Measurements from ENCODE around the gene UGT2A3. TPM values are rescaled to one million over a fixed set of nuclear protein-coding genes. Genes with fewer than 3 reads are reported as not detected.
A peak's percentile ranks its signal among the peaks of the same experiment; 100 is the strongest.
"Not testable (repeated sequence)": the region's sequence is repeated elsewhere in the genome, so short reads cannot be mapped to it uniquely, and the experiment has no call there.

The UGT2A3 gene
- polyA plus RNA-seq, 3 donors = 56.1 to 117 (median 78.3) TPM

GRCh38 chr4:68948044-68948743 lies 3.4 kb downstream of the UGT2A3 start:
- DNase-seq (ENCODE audit: extremely low read depth in 1 of 11, low read depth in 9 of 11, low spot score in 4 of 11) = no peak

DNA sequence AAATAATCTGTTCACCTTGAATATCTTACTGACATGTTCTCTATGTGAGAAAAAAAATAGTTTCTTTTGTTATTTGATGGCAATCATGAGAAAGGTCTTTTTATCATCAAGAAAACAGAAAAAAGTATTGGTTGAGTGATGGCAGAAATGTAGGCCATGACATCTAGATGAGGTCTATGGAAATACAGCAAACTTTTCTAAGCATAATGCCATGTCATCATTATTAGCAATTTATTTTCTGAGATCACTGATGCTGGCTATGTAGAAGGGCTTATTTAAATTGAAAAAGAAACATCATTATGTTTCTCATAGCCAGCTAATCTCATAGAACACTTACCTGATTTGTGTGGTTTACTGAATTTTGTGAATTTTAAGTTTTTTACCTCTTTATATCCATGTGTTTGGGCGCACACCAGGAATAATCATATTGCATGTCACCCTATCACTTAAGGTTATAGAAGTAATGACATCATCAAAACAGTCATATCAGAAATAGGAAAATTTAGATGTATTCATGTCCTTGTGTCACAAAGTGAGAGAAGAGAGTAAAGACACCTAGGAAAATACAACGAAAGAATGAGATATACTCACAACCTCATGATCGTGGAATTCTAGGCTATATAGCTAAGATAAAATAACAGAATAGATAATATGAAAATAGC lies 22.4 kb downstream of the UGT2A3 start:
- no peak for DNase-seq (ENCODE audit: extremely low read depth in 1 of 11, low read depth in 9 of 11, low spot score in 4 of 11)

- no peak for DNase-seq (ENCODE audit: extremely low read depth in 1 of 11, low read depth in 9 of 11, low spot score in 4 of 11)
These were observed 24.4 kb downstream of the UGT2A3 start for GRCh38 chr4:68927165-68927564.

DNA sequence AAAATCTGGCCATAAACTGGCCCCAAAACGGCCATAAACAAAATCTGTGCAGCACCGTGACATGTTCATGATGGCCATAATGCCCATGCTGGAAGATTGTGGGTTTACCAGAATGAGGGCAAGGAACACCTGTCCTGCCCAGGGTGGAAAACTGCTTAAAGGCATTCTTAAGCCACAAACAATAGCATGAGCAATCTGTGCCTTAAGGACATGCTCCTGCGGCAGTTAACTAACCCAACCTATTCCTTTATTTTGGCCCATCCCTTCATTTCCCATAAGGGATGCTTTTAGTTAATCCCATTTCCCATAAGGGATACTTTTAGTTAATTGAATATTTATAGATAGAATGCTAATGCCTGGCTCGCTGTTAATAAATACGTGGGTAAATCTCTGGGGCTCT lies 29.4 kb downstream of the UGT2A3 start:
- not testable (repeated sequence) for DNase-seq (ENCODE audit: extremely low read depth in 1 of 11, low read depth in 9 of 11, low spot score in 4 of 11)

DNA sequence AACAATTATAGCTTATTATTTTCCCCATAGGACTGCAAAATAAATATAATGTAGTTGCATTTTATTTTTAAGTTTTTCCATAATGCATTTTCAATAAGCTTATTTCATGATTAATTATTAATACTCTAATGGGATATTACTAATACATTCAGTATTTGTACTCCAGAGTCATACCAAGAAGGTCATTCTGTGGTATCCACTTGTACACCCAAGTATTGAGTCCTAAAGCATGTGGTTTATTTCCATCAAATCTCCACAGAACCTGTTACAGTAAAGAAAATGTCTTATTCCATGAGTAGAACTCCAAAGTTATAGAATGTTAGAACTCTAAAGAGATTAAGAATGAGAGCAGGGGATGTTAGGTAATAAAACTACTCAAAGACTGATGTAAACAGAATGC lies 30.6 kb downstream of the UGT2A3 start:
- no peak for DNase-seq (ENCODE audit: extremely low read depth in 1 of 11, low read depth in 9 of 11, low spot score in 4 of 11)

- DNase-seq (ENCODE audit: extremely low read depth in 1 of 11, low read depth in 9 of 11, low spot score in 4 of 11) = no peak
These were observed 34.6 kb downstream of the UGT2A3 start for GRCh38 chr4:68917016-68917415.

DNA sequence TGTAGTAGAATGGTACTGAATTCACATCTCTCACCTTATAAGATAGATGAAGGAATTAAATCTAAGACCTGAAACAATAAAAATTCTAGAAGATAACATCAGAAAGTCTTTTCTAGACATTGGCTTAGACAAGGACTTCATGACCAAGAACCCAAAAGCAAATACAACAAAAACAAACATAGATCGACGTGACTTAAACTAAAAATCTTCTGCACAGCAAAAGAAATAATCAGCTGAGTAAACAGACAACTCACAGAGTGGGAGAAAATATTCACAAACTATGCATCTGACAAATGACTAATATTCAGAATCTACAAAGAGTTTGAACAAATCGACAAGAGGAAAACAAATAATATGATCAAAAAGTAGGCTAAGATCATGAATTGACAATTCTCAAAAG lies 38.8 kb downstream of the UGT2A3 start:
- DNase-seq (ENCODE audit: extremely low read depth in 1 of 11, low read depth in 9 of 11, low spot score in 4 of 11) = no peak

GRCh38 chr4:68909385-68909784 lies 42.2 kb downstream of the UGT2A3 start:
- DNase-seq (ENCODE audit: extremely low read depth in 1 of 11, low read depth in 9 of 11, low spot score in 4 of 11) = no peak

DNA sequence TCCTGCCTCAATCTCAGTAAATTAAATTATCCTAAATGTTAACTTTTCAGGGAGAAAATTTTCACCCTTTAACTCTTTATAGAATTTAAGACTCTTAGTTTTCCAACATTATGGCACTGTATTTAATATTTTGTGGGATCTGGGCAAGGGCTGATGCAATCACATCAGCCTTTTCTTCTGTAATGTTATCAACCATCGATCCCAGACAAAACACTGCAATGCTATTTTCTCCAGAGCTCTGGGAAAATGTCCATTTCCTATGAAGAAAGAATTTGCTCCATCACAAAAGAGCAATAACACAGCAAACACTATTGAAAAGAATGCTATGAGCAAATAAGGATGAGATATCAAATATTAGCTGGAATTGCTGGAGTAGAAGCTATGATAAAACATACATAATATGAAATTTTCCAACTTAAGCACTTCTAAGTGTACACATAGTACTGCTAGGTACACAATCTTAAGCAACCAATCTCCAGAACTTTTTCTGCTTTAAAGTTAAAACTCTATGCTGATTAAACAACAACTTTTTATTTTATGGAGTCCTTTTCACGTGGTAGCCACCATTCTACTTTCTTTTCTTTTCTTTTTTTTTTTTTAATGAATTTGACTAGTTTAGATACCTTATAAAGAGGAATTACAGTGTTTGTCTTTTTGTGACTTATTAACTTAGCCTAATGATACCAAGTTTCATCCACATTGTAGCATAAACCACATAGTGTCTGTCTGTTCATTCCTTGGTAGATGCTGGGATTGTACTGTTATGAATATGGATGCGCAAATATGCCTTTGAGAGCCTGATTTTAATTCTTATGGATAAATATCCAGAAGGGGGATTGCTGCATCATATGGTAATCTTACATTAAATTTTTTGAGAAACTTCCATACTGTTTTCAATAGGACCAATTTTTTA lies 43.6 kb downstream of the UGT2A3 start:
- DNase-seq (ENCODE audit: extremely low read depth in 1 of 11, low read depth in 9 of 11, low spot score in 4 of 11) = no peak

DNA sequence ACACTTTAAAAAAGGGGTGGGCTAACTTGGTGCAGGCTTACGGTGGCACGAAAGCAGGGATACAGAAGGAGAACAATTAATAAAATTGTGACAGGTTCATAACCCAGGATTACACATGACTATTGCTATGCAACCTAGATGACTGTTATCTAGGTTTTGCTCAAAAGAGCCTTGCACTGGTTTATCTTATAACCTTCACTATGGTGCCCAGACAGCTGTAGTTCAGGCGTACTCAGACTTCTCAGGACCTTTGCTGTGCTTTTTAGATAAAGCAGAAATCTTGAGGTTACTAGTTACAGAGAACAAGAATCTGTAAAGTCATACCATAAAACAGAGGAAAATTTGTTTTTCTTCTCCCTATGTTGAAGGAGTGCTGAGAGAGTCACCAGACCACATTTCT lies 44.4 kb downstream of the UGT2A3 start:
- DNase-seq (ENCODE audit: extremely low read depth in 1 of 11, low read depth in 9 of 11, low spot score in 4 of 11) = no peak

GRCh38 chr4:68906780-68907137 lies 44.8 kb downstream of the UGT2A3 start:
- no peak for DNase-seq (ENCODE audit: extremely low read depth in 1 of 11, low read depth in 9 of 11, low spot score in 4 of 11)

DNA sequence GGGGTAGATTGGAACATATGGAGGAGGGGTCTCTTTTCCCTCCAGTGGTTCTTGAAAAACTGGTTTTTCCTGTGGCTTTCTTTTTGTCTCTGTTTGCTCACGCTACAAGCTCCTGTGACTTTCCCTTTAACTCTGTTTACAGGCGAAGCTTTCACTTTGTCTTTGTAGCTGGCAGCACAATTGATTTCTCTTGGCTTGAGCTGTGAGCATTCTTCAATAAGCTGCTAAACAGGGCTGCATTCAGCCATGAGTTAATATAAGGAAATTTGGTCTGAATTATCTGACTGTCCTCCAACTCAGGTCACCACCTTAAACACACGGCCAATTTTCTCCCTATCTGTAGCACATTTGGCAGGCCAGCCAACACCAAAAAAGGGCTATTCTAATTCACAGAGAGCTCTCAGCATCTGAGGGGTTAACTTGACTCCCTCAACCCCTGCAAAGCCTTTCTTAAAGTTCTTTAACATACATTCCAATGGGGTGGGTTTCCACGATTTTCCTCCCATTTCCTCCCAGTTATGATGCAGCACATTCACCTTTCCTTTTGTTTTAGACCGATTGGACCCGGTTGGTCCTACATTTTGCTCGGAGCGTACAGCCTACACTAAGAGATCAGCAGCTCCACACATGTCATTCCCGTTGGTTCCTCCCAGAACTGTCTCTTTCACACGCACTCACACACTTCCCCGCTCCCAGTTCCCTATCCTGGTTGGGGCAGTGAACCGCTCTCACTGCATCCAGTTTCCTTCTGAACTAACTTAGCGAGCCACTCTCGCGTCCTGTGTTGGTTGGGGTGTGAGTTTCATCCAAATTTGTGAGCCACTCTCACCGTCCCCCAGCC lies 45.4 kb downstream of the UGT2A3 start:
- DNase-seq (ENCODE audit: extremely low read depth in 1 of 11, low read depth in 9 of 11, low spot score in 4 of 11) = peak in 9 of 11 donors; percentile 27 to 65 (median 43)

DNA sequence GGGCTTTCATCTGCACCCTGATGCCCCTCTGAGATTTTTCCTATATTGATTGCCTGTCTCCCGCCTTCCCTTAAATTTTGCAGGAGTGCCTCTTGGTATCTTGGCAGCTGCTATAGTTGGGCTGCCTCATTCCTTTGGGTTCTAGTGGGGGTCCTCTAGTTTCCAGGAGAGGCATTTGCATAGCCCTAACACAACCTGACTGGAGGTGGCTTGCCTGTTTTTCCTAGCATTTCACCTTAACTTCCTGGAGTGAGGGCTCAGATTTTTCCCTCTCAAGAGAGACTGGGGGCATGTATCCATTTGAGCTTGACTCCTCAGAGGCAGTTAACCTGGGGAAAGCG lies 46.0 kb downstream of the UGT2A3 start:
- no peak for DNase-seq (ENCODE audit: extremely low read depth in 1 of 11, low read depth in 9 of 11, low spot score in 4 of 11)

- peak in 1 of 11 donors; percentile 8 for DNase-seq (ENCODE audit: extremely low read depth in 1 of 11, low read depth in 9 of 11, low spot score in 4 of 11)
These were observed 46.8 kb downstream of the UGT2A3 start for GRCh38 chr4:68904786-68905185.

GRCh38 chr4:68896749-68897148 lies 54.9 kb downstream of the UGT2A3 start:
- no peak for DNase-seq (ENCODE audit: extremely low read depth in 1 of 11, low read depth in 9 of 11, low spot score in 4 of 11)

DNA sequence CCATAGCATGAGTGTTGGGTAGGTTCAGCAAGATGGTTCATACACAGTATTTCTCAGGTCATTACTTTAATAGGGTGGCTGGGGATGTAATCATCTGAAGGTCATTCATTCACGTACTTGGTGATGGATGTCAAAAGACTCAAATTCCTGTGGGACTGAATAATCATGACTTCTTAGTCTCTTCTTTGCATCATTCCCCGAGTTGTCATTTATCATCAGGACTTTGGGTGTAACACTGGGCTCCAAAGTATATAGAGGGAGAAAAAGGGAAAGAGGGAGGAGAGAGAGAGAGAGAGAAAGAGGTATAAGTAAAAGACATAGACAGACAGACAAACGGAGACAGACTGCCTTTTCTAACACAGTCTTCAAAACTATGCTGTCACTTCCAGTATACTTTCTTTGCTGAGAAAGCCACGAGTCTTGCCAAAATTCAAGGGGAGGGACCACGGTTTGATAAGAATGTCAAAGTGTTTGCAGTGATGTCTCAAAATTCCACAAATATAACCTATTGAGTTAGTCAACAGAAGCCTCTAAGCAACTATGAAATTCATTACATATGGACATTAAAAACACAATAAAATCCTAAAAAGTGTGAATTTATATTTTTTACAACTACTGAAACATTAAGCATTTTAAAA lies 55.9 kb downstream of the UGT2A3 start:
- DNase-seq (ENCODE audit: extremely low read depth in 1 of 11, low read depth in 9 of 11, low spot score in 4 of 11) = no peak

- DNase-seq (ENCODE audit: extremely low read depth in 1 of 11, low read depth in 9 of 11, low spot score in 4 of 11) = no peak
These were observed 58.7 kb downstream of the UGT2A3 start for GRCh38 chr4:68892861-68893260.

DNA sequence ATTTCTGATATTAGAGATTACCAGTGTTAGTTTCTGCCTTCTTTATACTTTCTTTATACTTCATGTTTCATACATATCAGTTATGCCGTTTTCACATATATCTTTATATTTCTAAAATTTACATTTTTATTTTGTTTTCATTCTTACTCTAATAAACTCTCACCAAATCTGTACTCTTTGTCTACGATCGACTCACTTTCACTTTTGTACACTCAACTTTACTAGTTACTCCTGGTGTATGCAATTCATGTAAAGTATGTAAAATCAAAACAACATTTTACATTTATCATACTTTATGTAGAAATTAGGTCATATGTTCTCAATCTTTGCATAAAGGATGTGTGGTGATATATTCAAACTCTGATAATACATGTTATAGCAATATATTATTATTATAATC lies 59.9 kb downstream of the UGT2A3 start:
- no peak for DNase-seq (ENCODE audit: extremely low read depth in 1 of 11, low read depth in 9 of 11, low spot score in 4 of 11)

DNA sequence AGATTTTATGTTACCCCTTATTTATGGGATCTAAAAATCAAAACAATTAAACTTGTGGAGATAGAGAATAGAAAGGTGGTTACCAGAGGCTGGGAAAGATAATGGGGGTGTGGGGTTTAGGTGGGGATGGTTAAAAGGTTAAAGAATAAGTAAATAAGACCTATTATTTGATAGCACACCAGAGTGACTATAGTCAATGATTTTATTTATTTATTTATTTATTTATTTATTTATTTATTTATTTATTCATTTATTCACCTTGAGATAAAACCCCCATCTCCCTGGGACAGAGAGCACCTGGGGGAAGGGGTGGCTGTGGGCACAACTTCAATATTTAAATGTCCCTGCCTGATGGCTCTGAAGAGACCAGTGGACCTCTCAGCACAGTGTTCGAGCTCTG lies 66.1 kb downstream of the UGT2A3 start:
- no peak for DNase-seq (ENCODE audit: extremely low read depth in 1 of 11, low read depth in 9 of 11, low spot score in 4 of 11)
